HepG2 (cell line): Measurements from ENCODE around the gene SPAG9. TPM values are rescaled to one million over a fixed set of nuclear protein-coding genes. Genes with fewer than 3 reads are reported as not detected.

Experiments
- CEBPG ChIP-seq: IDR thresholded peaks from 2 replicates; pipeline ENCODE4 v1.6.1; 2016
- EED ChIP-seq: sonication (generic); formaldehyde crosslinking; IDR thresholded peaks from 2 replicates; pipeline ENCODE4 v1.5.0; 2020; ENCODE audit warnings: mild to moderate bottlenecking, missing genetic modification reagents
- ETV5 ChIP-seq: IDR thresholded peaks from 2 replicates; pipeline ENCODE4 v1.6.1; 2018; ENCODE audit warnings: missing biosample characterization, missing genetic modification reagents, inconsistent platforms, borderline replicate concordance
- GATAD2A ChIP-seq: IDR thresholded peaks from 2 replicates; pipeline ENCODE4 v1.6.1; 2016
- GLI4 ChIP-seq: sonication (generic); formaldehyde crosslinking; IDR thresholded peaks from 2 replicates; pipeline ENCODE4 v1.5.1; 2020; ENCODE audit warnings: missing genetic modification reagents, mild to moderate bottlenecking, moderate library complexity, borderline replicate concordance
- LCORL ChIP-seq, 2 experiments: fragments of 450-650 bp in 1 of 2; sonication (generic) in 1 of 2; formaldehyde crosslinking in 1 of 2; IDR thresholded peaks; 2 replicates each; pipeline versions ENCODE4 v1.5.0 to v1.6.1; 2017 to 2020; ENCODE audit warnings: antibody characterized with exemption in 1 of 2, missing genetic modification reagents in 1 of 2
- MED1 ChIP-seq: sonication (generic); formaldehyde crosslinking; IDR thresholded peaks from 2 replicates; pipeline ENCODE4 v1.4.0; 2020; ENCODE audit warnings: missing genetic modification reagents
- MYNN ChIP-seq: sonication (generic); formaldehyde crosslinking; IDR thresholded peaks from 2 replicates; pipeline ENCODE4 v1.4.0; 2020; ENCODE audit warnings: mild to moderate bottlenecking, low read depth, missing genetic modification reagents
- NFYC ChIP-seq: IDR thresholded peaks from 2 replicates; pipeline ENCODE4 v1.6.1; 2016; ENCODE audit warnings: missing genetic modification reagents, missing compliant biosample characterization
- POGK ChIP-seq: sonication (generic); formaldehyde crosslinking; conservative IDR thresholded peaks from 2 replicates; pipeline ENCODE4 v1.8.0; 2022; ENCODE audit warnings: mild to moderate bottlenecking, moderate library complexity, missing genetic modification reagents
- SAFB2 ChIP-seq: sonication (generic); formaldehyde crosslinking; IDR thresholded peaks from 2 replicates; pipeline ENCODE4 v1.5.1; 2020; ENCODE audit warnings: missing genetic modification reagents, low read depth, mild to moderate bottlenecking, borderline replicate concordance
- SKIL ChIP-seq: sonication (generic); formaldehyde crosslinking; IDR thresholded peaks from 2 replicates; pipeline ENCODE4 v1.8.0; 2022; ENCODE audit warnings: missing genetic modification reagents, mild to moderate bottlenecking, moderate library complexity, borderline replicate concordance
- ZNF44 ChIP-seq: sonication (generic); formaldehyde crosslinking; IDR thresholded peaks from 2 replicates; pipeline ENCODE4 v1.5.1; 2020; ENCODE audit warnings: mild to moderate bottlenecking, missing genetic modification reagents
- ZNF670 ChIP-seq: sonication (generic); formaldehyde crosslinking; IDR thresholded peaks from 2 replicates; pipeline ENCODE4 v1.8.0; 2022; ENCODE audit warnings: mild to moderate bottlenecking, missing genetic modification reagents, borderline replicate concordance
- polyA plus RNA-seq, 8 experiments: library from polyadenylated mRNA; depleted of rRNA in 3 of 8; stranded (reverse) in 7 of 8; unstranded in 1 of 8; fragments of >200 nt; fragmentation: Illumina TruSeq in 4 of 8; extraction: Trizol in 4 of 8; gene quantifications; 2 replicates each; pipeline versions ENCODE4 v1.2.1 to v1.2.3, GENCODE V29; 2011 to 2016; ENCODE audit warnings: low read depth in 4 of 8, missing spikeins in 1 of 8, mixed read lengths in 1 of 8; ENCODE audit not compliant: insufficient read depth in 1 of 8
- total RNA-seq, 5 experiments: library from RNA; depleted of rRNA; stranded (reverse); fragments of >200 nt; fragmentation: Illumina TruSeq; extraction: Trizol; gene quantifications; 2 replicates each; pipeline ENCODE4 v1.2.3, GENCODE V29; 2016; ENCODE audit warnings: low read depth in 1 of 5
- TF ChIP-seq, protein P1 (sequence below), 2 experiments: fragments of 450-650 bp in 1 of 2; sonication (generic) in 1 of 2; formaldehyde crosslinking in 1 of 2; IDR thresholded peaks; 2 replicates each; pipeline versions ENCODE4 v1.6.1 to v1.8.0; 2016 to 2022; ENCODE audit warnings: antibody characterized with exemption in 1 of 2, mild to moderate bottlenecking in 1 of 2, missing genetic modification reagents in 1 of 2

The SPAG9 gene
- total and polyA plus RNA-seq, 2 of the 13 experiments (the other 11 are each of a cell fraction or from before 2014, with no cell fraction given), result 43.2 to 78.6 TPM

DNA sequence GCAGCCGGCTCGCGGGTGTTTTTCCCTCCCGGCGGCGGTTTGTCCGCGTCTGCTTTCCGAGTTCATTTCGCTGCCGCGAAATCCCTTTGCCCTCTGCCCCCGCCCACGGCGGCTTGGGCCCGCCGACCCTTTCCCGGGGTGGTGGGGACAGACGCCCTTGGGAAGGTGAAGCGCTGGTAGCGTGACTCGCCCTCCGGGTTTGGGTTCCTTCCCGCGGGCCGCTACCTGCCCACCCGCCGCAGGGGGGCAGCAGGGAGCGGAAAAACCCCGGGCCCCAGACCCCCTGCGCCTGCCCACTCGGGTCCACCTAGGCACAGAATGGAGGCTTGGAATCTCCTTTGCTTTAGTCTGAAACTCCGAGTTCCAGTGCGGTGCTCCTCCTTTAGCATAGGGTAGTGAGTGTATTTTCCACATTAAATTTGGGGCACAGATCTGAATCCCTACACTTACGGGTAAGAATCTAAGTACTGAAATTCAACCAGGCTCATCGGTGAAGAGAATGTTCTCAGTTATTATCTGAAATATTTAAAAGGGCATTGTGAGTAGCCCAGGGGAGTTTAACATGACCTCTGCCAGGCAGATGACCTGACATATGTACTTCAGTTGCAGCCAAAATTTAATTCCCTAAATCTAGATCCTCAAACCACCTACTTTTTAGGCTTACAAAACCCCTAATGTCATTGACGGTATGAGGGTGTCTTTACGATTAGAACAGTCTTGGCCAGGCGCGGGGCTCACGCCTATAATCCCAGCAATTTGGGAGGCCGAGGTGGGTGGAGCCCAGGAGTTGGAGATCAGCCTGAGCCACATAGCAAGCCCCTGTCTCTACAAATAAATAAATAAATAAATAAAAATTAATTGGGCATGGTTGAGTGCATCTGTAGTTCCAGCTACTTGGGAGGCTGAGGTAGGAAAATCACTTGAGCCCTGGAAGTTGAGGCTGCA is 46.6 kb upstream of the SPAG9 start (continued):
- TF ChIP-seq, protein P1, sequence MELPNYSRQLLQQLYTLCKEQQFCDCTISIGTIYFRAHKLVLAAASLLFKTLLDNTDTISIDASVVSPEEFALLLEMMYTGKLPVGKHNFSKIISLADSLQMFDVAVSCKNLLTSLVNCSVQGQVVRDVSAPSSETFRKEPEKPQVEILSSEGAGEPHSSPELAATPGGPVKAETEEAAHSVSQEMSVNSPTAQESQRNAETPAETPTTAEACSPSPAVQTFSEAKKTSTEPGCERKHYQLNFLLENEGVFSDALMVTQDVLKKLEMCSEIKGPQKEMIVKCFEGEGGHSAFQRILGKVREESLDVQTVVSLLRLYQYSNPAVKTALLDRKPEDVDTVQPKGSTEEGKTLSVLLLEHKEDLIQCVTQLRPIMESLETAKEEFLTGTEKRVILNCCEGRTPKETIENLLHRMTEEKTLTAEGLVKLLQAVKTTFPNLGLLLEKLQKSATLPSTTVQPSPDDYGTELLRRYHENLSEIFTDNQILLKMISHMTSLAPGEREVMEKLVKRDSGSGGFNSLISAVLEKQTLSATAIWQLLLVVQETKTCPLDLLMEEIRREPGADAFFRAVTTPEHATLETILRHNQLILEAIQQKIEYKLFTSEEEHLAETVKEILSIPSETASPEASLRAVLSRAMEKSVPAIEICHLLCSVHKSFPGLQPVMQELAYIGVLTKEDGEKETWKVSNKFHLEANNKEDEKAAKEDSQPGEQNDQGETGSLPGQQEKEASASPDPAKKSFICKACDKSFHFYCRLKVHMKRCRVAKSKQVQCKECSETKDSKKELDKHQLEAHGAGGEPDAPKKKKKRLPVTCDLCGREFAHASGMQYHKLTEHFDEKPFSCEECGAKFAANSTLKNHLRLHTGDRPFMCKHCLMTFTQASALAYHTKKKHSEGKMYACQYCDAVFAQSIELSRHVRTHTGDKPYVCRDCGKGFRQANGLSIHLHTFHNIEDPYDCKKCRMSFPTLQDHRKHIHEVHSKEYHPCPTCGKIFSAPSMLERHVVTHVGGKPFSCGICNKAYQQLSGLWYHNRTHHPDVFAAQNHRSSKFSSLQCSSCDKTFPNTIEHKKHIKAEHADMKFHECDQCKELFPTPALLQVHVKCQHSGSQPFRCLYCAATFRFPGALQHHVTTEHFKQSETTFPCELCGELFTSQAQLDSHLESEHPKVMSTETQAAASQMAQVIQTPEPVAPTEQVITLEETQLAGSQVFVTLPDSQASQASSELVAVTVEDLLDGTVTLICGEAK (IDR thresholded peaks at IDR 0.05), result no peak
- TF ChIP-seq, protein P1 (CRISPR knock-in tag; IDR thresholded peaks at IDR 0.05), result no peak
- no peak for TF ChIP-seq CEBPG (CRISPR knock-in tag)
- peak; percentile 41 for TF ChIP-seq MED1 (CRISPR knock-in tag)
- no peak for TF ChIP-seq NFYC
- no peak for TF ChIP-seq EED (CRISPR knock-in tag)
- TF ChIP-seq GLI4 (CRISPR knock-in tag), result no peak
- TF ChIP-seq GATAD2A (CRISPR knock-in tag), result peak; percentile 59; the same call in 1 of the 2 replicates
- no peak; the same call in 1 of the 2 replicates for TF ChIP-seq ETV5
- 0 out of 2 replicates have a peak, but pooled peaks have one; percentile 11 for TF ChIP-seq POGK (CRISPR knock-in tag)
- peak; percentile 89; the same call in 1 of the 2 replicates for TF ChIP-seq ZNF670
- TF ChIP-seq ZNF44 (CRISPR knock-in tag), result peak; percentile 69; the same call in 1 of the 2 replicates
- no peak for TF ChIP-seq SKIL (CRISPR knock-in tag)
- TF ChIP-seq SAFB2 (CRISPR knock-in tag), result no peak
- TF ChIP-seq LCORL (IDR thresholded peaks at IDR 0.05), result no peak
- no peak; the same call in 1 of the 2 replicates for TF ChIP-seq LCORL (CRISPR knock-in tag; IDR thresholded peaks at IDR 0.05)
- no peak; the same call in 1 of the 2 replicates for TF ChIP-seq MYNN (CRISPR knock-in tag)
